Tibial nerve (tissue), 4 donors: Measurements from ENCODE around the gene MYO1D.

Source experiments
- CTCF ChIP-seq, 5 experiments: fragments of 200-600 bp in 3 of 5; fragments of 450-650 bp in 2 of 5; sonication (generic) in 3 of 5; IDR thresholded peaks; one replicate each; pipeline ENCODE4 v1.5.1; 2016 to 2019; ENCODE audit warnings: antibody characterized with exemption in 5 of 5, mild to moderate bottlenecking in 3 of 5, moderate library complexity in 2 of 5
- EP300 ChIP-seq, 2 donors: sonication (generic); formaldehyde crosslinking; IDR thresholded peaks; one replicate each; pipeline ENCODE4 v1.6.1; 2017; ENCODE audit warnings: antibody characterized with exemption in 2 of 2, mild to moderate bottlenecking in 1 of 2

GRCh38 chr17:32604966-32605365, 272.0 kb downstream of the MYO1D start:
- TF ChIP-seq CTCF (IDR thresholded peaks at IDR 0.05), result no peak
- TF ChIP-seq EP300 (IDR thresholded peaks at IDR 0.05), result no peak
